Keratinocyte (primary cell): ENCODE measurements around the gene CCDC158. TPM values are rescaled to one million over a fixed set of nuclear protein-coding genes. Genes with fewer than 3 reads are reported as not detected.

Source experiments
- DNase-seq: peaks from one replicate; pipeline ENCODE4 v3.0.0-alpha.2; 2011; ENCODE audit warnings: low read depth, missing footprints, low spot score
- FAIRE-seq: peaks from 2 replicates; lab custom pipeline; 2011; peaks lifted over from hg19 to GRCh38; lab: Jason Lieb, UNC
- H2AFZ ChIP-seq: 2 replicates; pipeline ENCODE4 v1.6.0; 2012; ENCODE audit warnings: low read length, control low read depth, inconsistent platforms; ENCODE audit not compliant: control insufficient read depth
- H3K27ac ChIP-seq: 2 replicates; pipeline ENCODE4 v1.5.1; 2011; ENCODE audit warnings: low read length; ENCODE audit not compliant: control insufficient read depth, insufficient read depth
- H3K27me3 ChIP-seq: 3 replicates; pipeline ENCODE4 v1.6.0; 2011; ENCODE audit warnings: low read length; ENCODE audit not compliant: control insufficient read depth, insufficient read depth; ENCODE audit errors: extremely low read depth
- H3K36me3 ChIP-seq, 2 experiments: 2 replicates in 1 of 2; 3 replicates in 1 of 2; pipeline ENCODE4 v1.5.1; 2011; ENCODE audit warnings: low read length in 2 of 2, mild to moderate bottlenecking in 1 of 2; ENCODE audit not compliant: control insufficient read depth in 2 of 2, insufficient read depth in 2 of 2; ENCODE audit errors: extremely low read depth in 1 of 2
- H3K4me1 ChIP-seq: 3 replicates; pipeline ENCODE4 v1.5.1; 2011; ENCODE audit warnings: low read length; ENCODE audit not compliant: control insufficient read depth, insufficient read depth; ENCODE audit errors: extremely low read depth
- H3K4me2 ChIP-seq: 3 replicates; pipeline ENCODE4 v1.6.0; 2011; ENCODE audit warnings: low read depth, low read length; ENCODE audit not compliant: control insufficient read depth, insufficient read depth; ENCODE audit errors: extremely low read depth
- H3K4me3 ChIP-seq, 3 experiments: fragments of 200-600 bp in 1 of 3; sonication (generic) in 1 of 3; 2 replicates in 2 of 3; 3 replicates in 1 of 3; pipeline ENCODE4 v1.5.1; 2011 to 2016; ENCODE audit warnings: low read length in 3 of 3, mild to moderate bottlenecking in 3 of 3, control low read depth in 2 of 3, inconsistent platforms in 1 of 3, low read depth in 1 of 3, mixed read lengths in 1 of 3, mixed run types in 1 of 3, moderate library complexity in 1 of 3; ENCODE audit not compliant: control insufficient read depth in 2 of 3, insufficient read depth in 2 of 3; ENCODE audit errors: extremely low read depth in 1 of 3
- H3K79me2 ChIP-seq: 2 replicates; pipeline ENCODE4 v1.6.0; 2012; ENCODE audit warnings: low read length; ENCODE audit not compliant: control insufficient read depth, insufficient read depth
- H3K9ac ChIP-seq: 3 replicates; pipeline ENCODE4 v1.6.0; 2011; ENCODE audit warnings: low read length; ENCODE audit not compliant: control insufficient read depth, insufficient read depth; ENCODE audit errors: extremely low read depth
- H3K9me1 ChIP-seq: 3 replicates; pipeline ENCODE4 v1.6.0; 2011; ENCODE audit warnings: low read length; ENCODE audit not compliant: control insufficient read depth, insufficient read depth; ENCODE audit errors: extremely low read depth
- H3K9me3 ChIP-seq: 2 replicates; pipeline ENCODE4 v1.5.1; 2012; ENCODE audit warnings: low read depth, low read length; ENCODE audit not compliant: control insufficient read depth
- H4K20me1 ChIP-seq: 3 replicates; pipeline ENCODE4 v1.6.0; 2011; ENCODE audit warnings: low read length; ENCODE audit not compliant: control insufficient read depth, insufficient read depth; ENCODE audit errors: extremely low read depth
- EZH2 ChIP-seq: IDR thresholded peaks from one replicate; pipeline ENCODE4 v1.6.1; 2012; ENCODE audit warnings: inconsistent platforms, mild to moderate bottlenecking, low read length, moderate library complexity
- dilution Hi-C: fragments of 300-500 bp; cut with MboI; formaldehyde crosslinking; loops from one replicate; pipeline ENCODE4 v1.7.0; 2020; ENCODE audit warnings: low sequenced_read_pairs; ENCODE audit not compliant: extremely low pct_ligation_motif_present
- polyA plus RNA-seq, 5 experiments: library from polyadenylated mRNA; depleted of rRNA in 3 of 5; stranded (reverse) in 3 of 5; stranded (forward) in 1 of 5; unstranded in 1 of 5; fragments of >200 nt; gene quantifications; 1 replicate in 1 of 5; 2 replicates in 3 of 5; 3 replicates in 1 of 5; pipeline versions ENCODE4 v1.2.1 to v1.2.3, GENCODE V29; 2011 to 2012; ENCODE audit warnings: missing spikeins in 2 of 5, low read depth in 1 of 5, low replicate concordance in 1 of 5
- TF ChIP-seq, protein P1 (sequence below), 3 experiments: IDR thresholded peaks in 1 of 3; conservative IDR thresholded peaks in 1 of 3; optimal IDR thresholded peaks in 1 of 3; 2 replicates in 2 of 3; 3 replicates in 1 of 3; pipeline versions ENCODE3 to v1.5.1; 2011; ENCODE audit warnings: low read length in 3 of 3, mild to moderate bottlenecking in 3 of 3, moderate library complexity in 2 of 3, control low read depth in 1 of 3, inconsistent platforms in 1 of 3; ENCODE audit not compliant: insufficient read depth in 2 of 3; ENCODE audit errors: extremely low read depth in 1 of 3

Gene CCDC158
- polyA plus RNA-seq, 1 donor (not counting 4 experiments of a cell fraction or from before 2014, with no cell fraction given): not detected

DNA sequence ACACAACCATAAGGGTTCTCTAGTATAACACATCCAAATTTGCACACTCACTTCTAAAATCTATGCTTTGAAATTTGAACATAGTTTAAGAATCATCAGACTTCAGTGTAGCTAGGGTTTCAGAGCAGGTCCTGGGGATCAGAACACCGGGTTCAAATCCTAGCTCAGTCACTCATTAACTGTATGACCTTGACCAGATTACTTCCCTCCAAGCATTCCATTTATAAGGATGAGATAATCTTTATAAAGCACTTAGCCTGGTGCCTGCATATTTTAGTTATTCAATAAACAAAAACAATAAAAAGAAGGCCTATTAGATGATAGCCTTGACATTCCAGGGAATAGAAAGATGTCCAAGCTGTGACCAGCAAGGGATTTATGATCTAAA lies 119.2 kb downstream of the CCDC158 start:
- no peaks in the 10 kb centered on the region for H3K79me2 ChIP-seq
- no peaks in the 10 kb centered on the region for H3K36me3 ChIP-seq
- no peak overlapping the region for H2AFZ ChIP-seq
- dilution Hi-C loops: no loop called here
- H3K4me1 ChIP-seq: peaks cover 9% of the 10 kb centered on the region
- H3K27me3 ChIP-seq: no peaks in the 10 kb centered on the region
- TF ChIP-seq, protein P1, sequence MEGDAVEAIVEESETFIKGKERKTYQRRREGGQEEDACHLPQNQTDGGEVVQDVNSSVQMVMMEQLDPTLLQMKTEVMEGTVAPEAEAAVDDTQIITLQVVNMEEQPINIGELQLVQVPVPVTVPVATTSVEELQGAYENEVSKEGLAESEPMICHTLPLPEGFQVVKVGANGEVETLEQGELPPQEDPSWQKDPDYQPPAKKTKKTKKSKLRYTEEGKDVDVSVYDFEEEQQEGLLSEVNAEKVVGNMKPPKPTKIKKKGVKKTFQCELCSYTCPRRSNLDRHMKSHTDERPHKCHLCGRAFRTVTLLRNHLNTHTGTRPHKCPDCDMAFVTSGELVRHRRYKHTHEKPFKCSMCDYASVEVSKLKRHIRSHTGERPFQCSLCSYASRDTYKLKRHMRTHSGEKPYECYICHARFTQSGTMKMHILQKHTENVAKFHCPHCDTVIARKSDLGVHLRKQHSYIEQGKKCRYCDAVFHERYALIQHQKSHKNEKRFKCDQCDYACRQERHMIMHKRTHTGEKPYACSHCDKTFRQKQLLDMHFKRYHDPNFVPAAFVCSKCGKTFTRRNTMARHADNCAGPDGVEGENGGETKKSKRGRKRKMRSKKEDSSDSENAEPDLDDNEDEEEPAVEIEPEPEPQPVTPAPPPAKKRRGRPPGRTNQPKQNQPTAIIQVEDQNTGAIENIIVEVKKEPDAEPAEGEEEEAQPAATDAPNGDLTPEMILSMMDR (optimal IDR thresholded peaks at IDR 0.05 in 1 of 3, IDR thresholded peaks at IDR 0.05 in 1 of 3, conservative IDR thresholded peaks at IDR 0.05 in 1 of 3; ENCODE audit: extremely low read depth in 1 of 3, insufficient read depth in 2 of 3, low read length in 3 of 3): no peak
- no peak overlapping the region for H3K4me2 ChIP-seq
- H3K9me1 ChIP-seq: no peaks in the 10 kb centered on the region
- no peaks in the 10 kb centered on the region for H3K9me3 ChIP-seq
- H3K27ac ChIP-seq: no peak overlapping the region
- DNase-seq: no peak
- H3K9ac ChIP-seq: no peak overlapping the region
- no peak for FAIRE-seq
- H3K4me3 ChIP-seq: no peak overlapping the region
- no peaks in the 10 kb centered on the region for H4K20me1 ChIP-seq

DNA sequence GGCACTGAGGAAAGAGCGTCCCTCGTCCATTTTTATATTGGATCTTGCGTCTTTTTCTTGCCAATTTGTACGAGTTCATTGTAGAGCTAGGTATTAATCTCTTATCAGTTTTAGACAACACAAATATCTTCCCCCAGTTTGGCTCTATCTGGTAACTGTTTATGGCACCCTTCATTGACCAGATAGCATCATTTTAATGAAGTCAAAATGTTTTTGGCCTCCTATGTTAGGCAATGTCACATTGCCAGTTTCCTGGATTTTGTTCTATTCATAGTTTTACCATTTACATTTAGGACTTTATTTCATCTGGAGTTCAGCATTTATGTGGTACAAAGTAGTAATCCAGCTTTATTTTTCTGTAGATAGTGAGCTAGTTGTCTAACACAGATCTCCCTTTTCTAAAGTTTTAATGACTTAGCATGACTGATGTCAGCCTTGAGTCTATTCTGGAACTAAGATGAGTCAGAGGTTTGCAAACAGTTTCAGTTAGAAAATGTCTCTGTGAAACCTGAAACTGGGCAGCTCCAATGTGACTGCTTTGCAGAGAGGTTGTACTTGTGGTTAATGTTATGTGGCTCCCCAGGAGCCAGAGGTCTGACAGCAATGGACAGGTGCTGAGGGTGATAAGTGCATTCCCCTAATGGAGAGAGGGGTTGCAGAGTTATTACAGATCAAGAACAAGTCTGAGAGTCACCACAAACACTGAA lies 119.7 kb downstream of the CCDC158 start:
- Histone ChIP-seq H3K4me1 (peaks cover 9% of the 10 kb centered on the region), H3K4me3 (no peak overlapping the region), H3K9ac (no peak overlapping the region), H3K27me3 (no peaks in the 10 kb centered on the region), H4K20me1 (no peaks in the 10 kb centered on the region), H3K36me3 (no peaks in the 10 kb centered on the region), H3K9me1 (no peaks in the 10 kb centered on the region), H3K79me2 (no peaks in the 10 kb centered on the region), H3K4me2 (no peak overlapping the region), H2AFZ (no peak overlapping the region), H3K9me3 (no peaks in the 10 kb centered on the region), H3K27ac (no peak overlapping the region)
- dilution Hi-C loops: no loop called here
- TF ChIP-seq, protein P1 (optimal IDR thresholded peaks at IDR 0.05 in 1 of 3, IDR thresholded peaks at IDR 0.05 in 1 of 3, conservative IDR thresholded peaks at IDR 0.05 in 1 of 3; ENCODE audit: extremely low read depth in 1 of 3, insufficient read depth in 2 of 3, low read length in 3 of 3): no peak
- no peak for TF ChIP-seq EZH2
- DNase-seq: no peak
- FAIRE-seq: peak; percentile 79
